H1 (cell line): ENCODE data around the gene CXCL16. TPM values are rescaled to one million over a fixed set of nuclear protein-coding genes. Genes with fewer than 3 reads are reported as not detected.

Experiments used
- CEBPB ChIP-seq: IDR thresholded peaks from 2 replicates; pipeline ENCODE4 v1.6.1; 2012; ENCODE audit warnings: low read depth, low read length
- NRF1 ChIP-seq: IDR thresholded peaks from 2 replicates; pipeline ENCODE4 v1.6.1; 2011; ENCODE audit warnings: mild to moderate bottlenecking, low read depth, low read length, improper control_type of control experiment
- TAF7 ChIP-seq: optimal IDR thresholded peaks from 2 replicates; pipeline ENCODE3; 2011; ENCODE audit warnings: low read depth, mild to moderate bottlenecking, inconsistent platforms, low read length, moderate library complexity, borderline replicate concordance
- polyA plus RNA-seq, 7 experiments: library from polyadenylated mRNA; depleted of rRNA in 3 of 7; stranded (reverse) in 5 of 7; unstranded in 2 of 7; fragments of >200 nt in 5 of 7; fragments of 200-250 nt in 2 of 7; gene quantifications; 1 replicate in 5 of 7; 2 replicates in 1 of 7; 4 replicates in 1 of 7; pipeline versions ENCODE4 v1.2.1 to v1.2.3, GENCODE V29; 2011 to 2013; ENCODE audit warnings: missing spikeins in 2 of 7, mixed read lengths in 2 of 7
- total RNA-seq: library from RNA; stranded (reverse); fragmentation: NEBNext Ultra II Directional; extraction: Animal tissue kit (Norgen Biotek cat#: 25700); gene quantifications from 2 replicates; pipeline ENCODE4 v1.2.1, GENCODE V29; 2021
- TF ChIP-seq, protein P1 (sequence below): IDR thresholded peaks from 2 replicates; pipeline ENCODE4 v1.6.1; 2012; ENCODE audit warnings: low read length, inconsistent platforms

The CXCL16 gene
- total and polyA plus RNA-seq, 2 of the 8 experiments (the other 6 are each of a cell fraction or from before 2014, with no cell fraction given): 3.5 to 4.8 TPM

DNA sequence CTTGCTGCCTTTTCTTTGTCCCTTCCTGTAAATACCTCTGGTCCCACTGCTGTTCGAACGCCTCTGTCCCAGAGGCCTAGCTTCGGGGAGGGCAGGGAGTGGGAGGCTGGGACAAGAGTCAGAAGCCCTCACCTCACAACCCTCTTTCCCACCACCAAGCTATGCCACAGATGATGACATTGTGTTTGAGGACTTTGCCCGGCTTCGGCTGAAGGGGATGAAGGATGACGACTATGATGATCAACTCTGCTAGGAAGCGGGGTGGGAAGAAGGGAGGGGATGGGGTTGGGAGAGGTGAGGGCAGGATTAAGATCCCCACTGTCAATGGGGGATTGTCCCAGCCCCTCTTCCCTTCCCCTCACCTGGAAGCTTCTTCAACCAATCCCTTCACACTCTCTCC lies 18.9 kb downstream of the CXCL16 start (continued):
- no peak for TF ChIP-seq TAF7
- TF ChIP-seq, protein P1, sequence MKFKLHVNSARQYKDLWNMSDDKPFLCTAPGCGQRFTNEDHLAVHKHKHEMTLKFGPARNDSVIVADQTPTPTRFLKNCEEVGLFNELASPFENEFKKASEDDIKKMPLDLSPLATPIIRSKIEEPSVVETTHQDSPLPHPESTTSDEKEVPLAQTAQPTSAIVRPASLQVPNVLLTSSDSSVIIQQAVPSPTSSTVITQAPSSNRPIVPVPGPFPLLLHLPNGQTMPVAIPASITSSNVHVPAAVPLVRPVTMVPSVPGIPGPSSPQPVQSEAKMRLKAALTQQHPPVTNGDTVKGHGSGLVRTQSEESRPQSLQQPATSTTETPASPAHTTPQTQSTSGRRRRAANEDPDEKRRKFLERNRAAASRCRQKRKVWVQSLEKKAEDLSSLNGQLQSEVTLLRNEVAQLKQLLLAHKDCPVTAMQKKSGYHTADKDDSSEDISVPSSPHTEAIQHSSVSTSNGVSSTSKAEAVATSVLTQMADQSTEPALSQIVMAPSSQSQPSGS: no peak
- no peak for TF ChIP-seq CEBPB
- no peak for TF ChIP-seq NRF1
